Stimulated activated CD4-positive, alpha-beta T cell treated with anti-CD3 and anti-CD28 coated beads, Interleukin-4, amount 100 ng/mL, for 4 hours (primary cell): ENCODE measurements around the gene SMIM38.

Experiments used
- DNase-seq, 2 experiments: peaks; one replicate each; pipeline ENCODE4 v3.0.0-alpha.2; 2020

The SMIM38 gene

DNA sequence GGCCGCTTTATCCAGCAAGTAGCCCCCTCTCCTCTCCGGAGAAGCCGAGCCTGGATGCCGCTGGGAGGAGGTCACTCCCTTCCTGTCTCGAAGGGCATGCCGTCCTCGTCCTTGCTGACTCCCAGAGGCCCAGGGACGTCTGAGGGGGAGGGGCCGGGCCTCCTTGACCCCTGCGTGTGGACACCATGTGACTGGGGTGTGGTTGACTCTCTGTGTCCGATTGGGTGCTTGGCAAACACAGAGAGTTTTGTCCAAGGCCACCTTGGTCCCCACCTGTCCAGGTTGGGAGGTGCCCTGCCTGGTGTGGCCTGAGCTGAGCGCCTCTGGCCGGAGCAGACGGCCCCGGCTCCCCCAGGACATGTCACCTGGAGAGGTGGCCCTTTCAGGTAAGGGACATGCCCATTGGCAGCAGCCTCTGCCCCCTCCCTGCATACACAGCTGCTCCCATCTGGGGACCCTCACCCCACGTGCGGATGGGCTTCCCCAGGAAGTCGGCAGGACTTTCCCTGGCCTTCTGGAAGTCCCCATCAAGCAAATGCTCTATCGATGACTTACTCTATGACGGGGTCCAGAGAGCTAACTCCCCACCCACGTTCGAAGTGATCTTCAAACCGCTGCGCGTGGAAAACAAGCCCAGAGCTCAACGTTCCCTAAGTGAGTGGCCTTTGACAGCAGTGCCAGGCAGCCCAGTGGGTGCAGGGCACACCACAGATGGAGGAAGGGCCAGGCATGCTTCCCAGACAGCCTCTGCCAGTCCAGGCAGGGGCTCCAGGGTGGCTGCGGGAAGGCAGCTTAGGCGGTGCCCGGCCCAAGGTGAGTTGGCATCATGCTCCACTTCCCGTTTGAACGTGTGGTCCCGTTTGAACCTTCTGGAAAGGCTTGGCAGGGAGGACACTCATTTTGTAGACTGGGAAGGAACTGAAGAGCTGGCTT is at the start of gene SMIM38:
SMIM38 (plus strand) TSS at position 634 of the 933 bp plus-strand sequence. CDS start 1,912 bp downstream, outside the sequence.
- DNase-seq, result no peak

DNA sequence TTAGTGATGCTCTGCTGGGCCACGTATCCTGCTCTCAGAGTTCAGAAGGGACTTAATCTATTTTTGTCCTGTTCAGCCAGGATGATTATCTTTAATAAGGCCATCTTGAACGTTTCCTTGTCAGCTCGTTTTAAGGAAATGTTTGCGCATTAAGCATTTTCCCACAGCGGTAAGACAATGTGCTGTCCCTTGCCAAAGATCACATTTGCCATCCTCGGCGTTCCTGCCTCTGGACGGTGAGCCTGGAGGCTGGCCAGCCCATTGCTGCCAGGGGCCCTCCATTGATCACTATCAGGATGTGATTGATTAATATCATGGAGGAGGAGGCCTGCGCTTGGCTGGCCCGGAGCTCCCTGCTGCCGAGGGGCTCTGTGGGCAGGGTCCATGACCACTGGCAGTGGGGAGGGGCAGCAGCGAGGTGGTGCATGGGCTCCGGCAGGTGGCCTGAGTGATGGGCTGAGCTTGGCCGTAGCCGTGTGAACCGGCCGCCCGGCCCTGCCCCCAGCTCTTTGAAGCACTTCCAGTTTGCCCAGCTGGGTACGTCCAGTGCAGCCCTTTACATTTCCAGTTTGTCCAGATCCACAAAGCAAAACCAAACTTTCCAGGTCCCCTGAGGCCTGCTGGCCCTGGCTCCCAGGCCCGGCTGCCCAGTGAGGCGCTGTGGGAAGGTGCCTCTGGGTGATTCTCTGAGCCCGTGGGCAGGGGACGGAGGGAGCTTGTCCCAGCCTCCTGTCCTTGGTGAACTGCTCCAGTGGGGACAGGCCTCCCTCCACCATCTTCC is 49.5 kb upstream of the SMIM38 start:
- DNase-seq, result no peak

DNA sequence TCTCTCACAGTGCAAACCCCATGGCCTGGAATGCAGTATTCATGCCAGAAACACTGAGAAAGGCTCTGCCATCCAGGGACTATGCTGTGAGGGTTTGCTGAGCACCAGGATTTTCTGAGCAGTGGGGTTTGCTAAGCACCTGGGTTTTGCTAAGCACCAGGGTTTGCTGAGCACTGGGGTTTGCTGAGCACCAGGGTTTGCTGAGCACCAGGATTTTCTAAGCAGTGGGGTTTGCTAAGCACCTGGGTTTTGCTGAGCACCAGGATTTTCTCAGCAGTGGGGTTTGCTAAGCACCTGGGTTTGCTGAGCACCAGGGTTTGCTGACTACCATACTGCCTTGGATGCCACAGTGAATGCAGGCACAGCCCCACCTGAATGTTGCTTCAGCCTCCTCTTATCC is 48.3 kb upstream of the SMIM38 start:
- no peak for DNase-seq

DNA sequence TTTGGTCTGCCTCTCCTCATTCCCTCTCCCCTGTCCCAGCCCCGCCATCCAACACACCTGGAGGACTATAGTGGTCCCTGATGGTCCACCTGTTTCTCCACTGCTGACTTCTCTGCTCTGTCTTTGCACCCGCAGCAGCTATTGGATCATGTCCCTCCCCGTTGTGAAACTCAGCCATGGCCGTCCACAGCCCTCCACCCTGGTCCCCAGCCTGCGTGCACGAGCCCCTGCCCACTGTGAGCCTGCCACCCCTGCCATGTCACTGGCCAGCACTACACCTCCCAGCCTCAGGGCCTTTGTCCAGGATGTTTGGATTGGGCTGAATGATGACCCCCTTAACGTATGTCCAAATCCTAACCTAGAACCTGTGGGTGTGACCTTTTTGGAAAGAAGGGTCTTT is 47.7 kb upstream of the SMIM38 start:
- DNase-seq, result no peak

DNA sequence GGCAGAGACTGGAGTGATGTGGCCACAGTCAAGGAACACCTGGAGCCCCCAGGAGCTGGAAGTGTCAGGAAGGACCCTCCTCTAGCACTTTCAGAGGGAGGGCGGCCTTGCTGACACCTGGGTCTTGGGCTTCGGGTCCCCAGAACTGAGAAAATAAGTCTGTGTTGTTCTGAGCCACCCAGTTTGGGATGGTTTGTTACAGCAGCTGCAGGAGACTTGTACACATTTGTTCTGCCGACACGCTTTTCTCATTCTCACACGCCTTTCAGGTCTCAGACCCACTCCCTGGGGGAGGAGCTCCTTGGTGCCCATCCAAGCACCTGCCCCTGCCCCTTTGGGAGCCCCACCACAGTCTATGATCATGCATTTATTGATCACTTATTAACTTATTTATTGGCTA is 47.2 kb upstream of the SMIM38 start:
- no peak for DNase-seq

DNA sequence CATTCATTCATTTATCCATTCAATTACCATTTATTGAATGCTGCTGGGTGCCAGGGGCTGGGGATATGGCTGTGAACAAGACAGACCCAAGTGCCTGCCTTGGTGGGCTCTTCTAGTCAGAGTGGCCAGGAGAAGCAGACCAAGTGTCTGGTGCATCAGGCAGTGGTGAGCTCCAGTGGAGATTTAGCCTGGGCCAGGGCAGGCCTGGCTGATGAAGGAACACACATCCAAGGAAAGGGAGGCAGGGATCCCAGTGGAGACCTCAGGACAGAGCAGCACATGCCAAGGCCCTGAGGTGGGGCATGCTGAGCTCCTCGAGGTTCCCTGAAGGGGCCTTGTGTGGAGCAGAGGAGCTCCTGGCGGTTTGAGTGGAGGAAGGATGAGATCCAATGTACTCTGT is 46.6 kb upstream of the SMIM38 start:
- DNase-seq, result no peak

DNA sequence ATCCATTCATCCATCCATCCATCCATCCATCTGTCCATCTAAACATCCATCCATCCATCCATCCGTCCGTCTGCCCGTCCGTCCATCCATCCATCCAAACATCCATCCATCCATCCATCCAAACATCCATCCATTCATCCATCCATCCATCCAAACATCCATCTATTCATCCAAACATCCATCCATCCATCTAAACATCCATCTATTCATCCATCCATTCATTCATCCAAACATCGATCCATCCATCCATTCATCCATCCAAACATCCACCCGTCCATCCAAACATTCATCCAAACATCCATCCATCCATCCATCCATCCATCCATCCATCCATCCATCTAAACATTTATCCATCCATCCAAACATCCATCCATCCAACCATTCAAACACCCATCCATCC is 45.3 kb upstream of the SMIM38 start:
- DNase-seq, result no peak

DNA sequence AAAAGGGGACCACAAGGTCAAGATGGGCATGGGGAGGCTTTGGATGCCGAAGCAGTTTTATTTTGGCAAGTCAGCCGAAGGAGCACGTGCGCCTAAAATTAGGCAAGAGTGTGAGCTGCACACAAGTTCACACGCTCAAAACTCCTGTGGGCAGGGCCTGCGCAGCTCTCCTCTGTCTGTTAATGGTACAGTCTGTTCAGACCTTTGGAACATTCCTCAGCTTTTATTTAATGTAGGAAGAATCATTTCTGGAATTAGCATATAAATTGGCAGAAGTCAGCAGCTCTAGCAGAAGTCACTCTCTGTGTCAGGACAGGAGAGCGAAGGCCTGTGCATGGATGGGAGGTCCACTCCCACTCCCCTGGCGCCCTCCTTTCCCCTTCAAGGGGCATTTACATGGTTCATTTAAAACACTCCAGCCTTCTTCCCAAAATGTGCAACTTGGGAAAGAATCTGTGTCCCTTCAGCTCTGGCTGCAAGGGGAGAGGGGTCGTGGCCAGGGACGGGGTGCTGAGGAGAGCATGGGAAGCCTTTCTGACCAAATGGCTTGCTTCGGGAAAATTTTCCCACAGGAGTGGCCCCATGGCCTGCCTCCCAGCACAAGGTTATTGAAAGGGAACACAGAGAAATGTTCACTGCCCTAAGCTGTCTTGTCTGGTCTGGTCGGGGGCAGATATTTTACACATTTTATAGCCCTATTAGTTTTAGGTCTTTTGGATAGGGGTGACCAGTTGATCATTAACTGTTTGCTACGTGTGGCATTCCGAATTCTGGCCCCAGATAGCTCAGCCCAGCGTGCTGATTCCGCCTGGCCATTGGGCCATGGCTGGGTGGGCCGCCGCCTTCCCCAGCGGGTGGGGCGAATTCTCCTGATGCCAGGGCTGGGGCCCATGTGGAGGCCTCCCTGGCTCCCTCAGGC is 43.9 kb upstream of the SMIM38 start:
- no peak for DNase-seq

DNA sequence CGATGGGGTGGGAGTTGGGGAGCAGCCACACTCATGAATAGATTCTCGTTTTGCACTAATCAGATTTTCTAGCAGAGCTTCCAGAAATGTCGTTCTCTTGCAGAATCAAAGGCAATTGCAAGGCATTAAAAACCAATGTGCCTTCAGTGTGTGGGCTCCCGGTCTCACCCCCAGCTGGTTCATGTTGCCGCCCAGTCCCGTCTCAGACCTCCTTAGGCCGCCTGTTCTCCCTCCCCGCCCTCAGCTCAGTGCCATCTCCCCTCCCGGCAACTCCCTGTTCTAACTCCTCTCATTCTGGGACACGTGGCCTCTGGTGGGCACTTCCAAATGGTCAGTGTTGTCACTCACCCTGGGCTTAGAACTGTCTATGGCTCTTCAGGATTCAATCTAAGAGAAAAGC is 42.5 kb upstream of the SMIM38 start:
- DNase-seq, result no peak

DNA sequence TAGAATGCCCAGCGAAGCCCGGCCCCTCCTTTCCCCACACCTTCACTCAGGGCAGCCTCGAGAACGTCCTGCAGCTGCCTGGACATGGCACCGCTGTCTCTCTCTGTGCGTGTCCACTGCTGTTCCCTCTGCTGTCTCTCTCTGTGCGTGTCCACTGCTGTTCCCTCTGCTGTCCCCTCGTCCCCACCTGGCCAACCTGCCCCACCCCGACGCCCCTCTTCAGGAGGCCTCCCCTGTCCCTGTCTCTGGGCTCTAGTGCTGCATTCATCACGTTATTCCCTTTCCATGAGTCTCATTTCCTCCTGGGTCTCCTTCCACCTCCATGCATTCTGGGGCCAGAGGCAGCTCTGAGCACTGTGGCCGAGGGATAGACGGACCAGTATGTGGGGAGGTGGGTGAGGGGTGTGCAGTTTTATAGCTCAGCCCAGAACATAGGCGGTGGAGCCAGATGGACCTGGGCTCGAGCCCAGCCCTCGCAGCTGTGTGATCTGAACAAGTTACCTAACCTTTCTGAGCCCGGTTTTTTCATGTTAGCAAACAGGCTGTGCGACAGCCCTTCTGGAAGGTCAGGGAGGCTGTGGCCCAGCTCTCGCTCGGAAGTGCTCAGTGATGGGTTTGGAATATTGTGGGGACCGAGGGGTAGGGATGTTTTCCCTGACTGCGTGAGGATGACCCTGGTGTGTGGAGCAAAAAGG is 41.9 kb upstream of the SMIM38 start:
- DNase-seq, result no peak

DNA sequence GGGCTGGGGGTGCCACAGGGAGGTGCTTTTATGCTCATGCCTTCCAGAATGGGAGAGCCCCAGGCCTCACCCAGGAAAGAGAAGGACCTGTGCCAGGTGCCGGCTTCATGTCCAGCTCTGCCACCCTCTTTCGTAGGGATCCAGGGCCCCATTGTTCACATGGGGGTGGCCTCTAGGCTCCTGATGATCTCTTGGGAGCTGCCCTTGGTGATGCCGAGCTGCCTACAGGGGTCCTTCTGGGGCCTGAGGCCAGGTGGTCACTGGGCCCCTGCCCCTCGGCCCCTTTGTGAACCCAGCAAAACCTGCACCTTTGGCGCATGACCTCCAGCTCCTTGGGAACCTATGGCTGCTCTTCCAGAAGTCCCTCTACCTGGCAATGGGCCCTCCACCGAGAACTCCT is 41.4 kb upstream of the SMIM38 start:
- no peak for DNase-seq

DNA sequence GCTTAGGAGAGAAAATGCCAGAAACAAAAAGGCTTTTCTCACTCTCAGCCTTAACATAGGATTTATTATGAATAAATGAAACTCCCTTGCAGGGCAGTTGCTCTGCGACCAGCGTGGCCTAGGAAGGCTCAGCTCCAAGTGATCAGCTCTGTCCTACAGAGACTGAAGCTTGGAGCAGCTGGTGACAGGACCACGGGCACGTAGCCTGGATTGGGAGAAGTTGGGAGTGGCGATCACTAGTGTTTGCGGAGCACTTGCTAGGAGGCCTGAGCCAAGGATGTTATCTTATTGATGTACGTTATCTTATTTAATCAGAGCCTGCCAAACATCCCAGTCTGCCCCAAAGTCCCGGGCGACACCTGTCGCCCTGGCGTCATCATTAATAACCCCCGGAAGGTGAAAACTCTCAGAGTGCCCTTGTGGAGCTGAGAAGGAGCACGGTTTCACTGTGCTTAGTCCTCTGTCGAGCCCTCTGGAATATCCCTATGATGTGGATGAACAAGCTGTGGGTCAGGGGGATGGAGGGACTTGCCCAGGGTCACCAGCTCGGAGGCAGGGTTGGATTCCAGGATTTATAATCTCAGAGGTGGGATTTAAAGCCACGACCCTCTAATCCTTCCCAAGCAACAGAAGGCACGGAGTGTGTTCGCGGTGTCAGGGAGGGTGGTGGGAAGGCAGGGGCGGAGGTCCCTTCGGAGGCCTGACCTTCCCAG is 40.8 kb upstream of the SMIM38 start:
- no peak for DNase-seq

DNA sequence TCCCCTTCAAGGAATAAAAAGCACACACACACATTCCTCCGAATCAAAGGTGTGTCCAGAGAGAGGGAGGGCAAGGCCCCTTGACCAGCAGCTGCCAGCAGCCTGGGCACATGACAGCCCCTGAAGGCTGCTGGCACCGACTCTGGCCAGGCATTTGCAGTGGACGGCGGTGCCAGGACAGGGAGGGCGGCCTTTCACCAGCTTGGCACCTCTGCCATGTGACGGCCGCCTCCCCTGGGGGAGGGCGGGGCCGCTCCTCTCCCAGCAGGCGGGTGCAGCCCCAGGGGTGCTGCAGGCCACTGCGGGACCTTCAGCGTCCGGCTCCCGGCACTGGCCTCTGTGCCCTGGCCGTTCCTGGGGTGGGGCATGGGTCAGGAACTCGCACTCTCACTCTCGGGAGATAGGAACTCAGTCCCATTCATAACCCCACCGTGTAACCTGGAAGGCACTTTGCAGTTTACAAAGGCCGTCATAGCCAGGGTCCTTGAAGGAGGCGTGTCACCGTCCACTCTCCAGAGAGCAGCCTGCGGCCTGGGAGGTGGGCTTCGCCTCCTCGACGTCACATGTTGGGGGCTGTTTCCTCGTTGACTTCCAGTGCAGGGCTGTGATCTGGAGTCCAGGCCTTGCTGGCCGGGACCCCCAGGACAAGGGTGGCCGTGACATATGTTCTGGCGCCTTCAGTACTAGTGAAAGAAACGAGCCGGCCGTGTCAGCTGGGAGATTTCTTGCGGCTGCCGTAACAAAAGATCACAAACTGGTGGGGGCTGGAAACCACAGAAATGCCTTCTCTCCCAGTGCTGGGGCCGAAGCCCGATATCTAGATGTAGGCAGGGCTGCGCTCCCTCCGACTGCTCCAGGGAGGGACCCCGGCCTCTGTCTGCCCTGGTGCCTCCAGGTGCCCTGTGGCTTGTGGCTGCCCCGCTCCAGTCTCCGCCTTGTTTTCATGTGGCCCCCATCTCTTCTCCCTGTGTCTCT is 39.9 kb upstream of the SMIM38 start:
- DNase-seq, result no peak

DNA sequence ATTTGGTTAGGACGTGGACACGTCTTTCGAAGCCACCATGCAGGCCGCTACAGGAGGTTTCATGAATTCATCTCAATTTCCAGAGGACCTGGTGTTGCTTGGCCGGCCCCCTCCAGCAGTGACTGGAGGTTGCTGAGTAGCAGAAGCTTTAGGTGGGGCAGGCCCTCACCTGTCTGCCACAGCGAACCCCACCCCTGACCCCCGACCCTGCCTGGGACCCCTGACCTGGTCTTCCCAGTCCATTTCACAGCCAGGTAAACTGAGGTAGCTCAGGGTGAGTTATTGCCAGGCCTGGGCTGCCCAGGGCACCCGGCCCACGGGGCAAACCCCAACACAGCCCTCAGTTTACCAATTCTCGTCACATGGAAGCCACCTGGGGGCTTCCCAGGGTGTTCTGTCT is 39.1 kb upstream of the SMIM38 start:
- DNase-seq, result no peak

DNA sequence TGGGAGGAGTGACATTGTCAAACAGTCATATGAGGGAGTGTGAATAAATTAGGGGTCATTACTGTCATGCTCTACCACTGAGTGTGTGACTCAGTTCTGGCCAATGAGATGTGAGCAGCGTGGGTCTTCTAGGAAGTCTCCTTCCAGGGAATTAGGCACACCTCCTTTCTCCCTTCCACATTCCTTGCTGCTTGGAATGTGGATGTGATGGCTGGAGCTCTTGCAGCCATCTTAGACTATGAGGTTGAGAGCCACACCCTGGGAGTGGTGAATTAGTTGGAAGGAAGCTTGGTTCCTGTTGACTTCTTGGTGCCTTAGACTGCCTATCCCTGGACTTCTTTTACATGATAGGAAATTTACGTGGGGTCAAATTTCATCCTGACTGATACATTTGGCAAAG is 36.5 kb upstream of the SMIM38 start:
- no peak for DNase-seq

DNA sequence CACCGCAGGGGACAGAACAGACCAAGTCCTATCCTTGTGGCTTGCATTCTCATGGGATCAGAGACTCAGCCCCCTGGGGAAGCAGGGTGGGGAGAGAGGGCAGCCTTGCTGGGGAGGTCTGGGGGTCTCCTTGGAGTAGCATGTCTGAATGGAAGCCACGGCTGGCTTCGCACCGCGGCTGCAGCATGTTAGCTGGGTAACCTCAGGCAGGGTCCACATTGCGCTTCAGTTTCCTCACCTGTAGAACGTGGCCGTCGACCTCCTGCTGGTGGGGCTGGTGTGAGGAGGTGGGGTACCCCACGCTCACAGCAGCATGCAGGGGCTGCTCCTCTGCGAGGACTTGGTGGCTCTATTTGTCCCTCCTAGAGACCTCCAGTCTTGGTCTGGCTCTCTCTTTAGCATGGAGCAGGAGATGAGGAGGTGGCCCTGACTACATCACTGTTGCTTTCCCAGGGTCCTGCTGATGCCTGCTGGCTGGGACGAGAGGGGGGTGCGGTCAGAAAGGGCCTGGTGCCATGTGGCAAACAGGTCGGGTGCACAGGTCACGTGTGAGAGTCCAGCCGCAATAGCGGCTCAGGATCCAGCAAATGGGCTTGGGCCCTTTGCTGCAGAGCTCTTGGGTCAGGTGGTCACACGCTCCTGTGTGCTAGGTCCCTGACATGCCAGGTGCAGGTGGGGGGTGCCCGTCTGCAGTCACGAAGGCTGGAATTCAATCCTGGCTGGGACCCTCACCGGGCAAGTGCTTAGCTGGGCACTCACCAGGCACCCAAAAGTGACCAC is 35.4 kb upstream of the SMIM38 start:
- DNase-seq, result no peak

DNA sequence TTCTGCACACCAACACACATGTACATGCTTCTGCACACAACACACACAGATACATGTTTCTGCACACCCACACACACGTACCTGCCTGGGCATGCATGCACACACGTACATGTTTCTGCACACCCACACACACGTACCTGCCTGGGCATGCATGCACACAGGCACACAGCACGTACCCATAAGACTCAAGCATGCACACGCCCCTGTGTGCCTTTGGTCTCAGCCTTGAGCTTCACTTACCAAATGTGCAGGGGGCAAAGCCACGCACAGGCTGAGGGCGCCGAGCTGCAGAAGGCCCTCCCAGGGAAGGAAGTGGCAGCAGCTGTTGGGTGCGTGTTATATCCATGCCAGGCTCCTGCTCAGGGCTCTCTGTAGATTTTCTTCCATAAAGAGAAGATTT is 34.7 kb upstream of the SMIM38 start:
- no peak for DNase-seq

DNA sequence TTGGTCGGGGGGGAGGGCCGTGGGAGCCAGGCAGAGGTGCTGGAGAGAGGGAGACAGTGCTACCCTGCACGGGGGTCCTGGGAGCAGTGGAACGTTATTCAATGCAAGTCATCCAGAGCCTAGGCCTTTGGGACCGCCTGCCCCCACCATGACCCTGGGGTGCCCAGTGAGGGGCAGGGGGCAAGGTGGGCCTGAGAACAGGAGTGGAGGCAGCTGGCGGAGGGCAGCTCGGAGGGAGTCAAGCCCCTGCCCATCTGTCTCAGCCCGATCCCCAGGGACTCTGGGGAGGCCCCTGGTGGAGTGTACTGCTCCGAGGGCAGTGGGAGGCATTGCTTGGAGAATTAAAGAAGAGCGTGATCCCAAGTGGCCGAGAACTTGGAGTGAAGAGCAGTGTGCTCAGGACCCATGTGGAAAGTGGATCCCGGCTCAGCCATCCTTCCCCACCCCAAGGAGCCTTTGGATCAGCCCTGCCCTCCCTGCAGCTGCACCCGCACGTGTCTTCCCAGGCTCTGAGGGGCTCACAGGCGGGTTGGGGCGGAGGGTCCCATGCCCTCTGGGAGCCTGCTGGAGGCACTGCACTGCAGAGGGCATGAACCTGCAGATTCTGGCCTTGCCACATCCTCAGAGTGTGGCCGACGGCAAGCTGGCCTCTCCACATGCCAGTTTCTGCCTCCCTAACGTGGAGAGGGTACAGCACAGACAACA is 34.0 kb upstream of the SMIM38 start:
- no peak for DNase-seq

DNA sequence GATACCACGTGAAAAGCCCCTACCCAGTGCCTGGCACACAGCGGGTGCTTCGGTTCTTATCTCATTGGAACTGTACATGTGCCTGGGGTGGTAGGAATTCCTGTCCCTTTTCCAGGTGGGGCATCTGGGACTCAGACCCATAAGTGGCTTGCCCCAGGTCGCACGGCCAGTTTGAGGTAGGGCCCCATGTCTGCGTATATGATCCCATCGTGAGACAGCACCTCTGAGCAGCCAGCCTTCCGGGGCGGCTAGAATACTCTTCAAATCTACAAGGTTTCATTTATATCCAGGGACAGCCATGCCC is 33.5 kb upstream of the SMIM38 start:
- no peak for DNase-seq
